ENCODE results near the gene KBTBD8.

The KBTBD8 gene

GRCh38 chr3:67033079-67033478, 35.0 kb downstream of the KBTBD8 start:
- DNase-seq (ENCODE audit: low read depth in 2 of 3, low spot score in 1 of 3), result no peak

GRCh38 chr3:67034371-67034770, 36.3 kb downstream of the KBTBD8 start:
- no peak for DNase-seq (ENCODE audit: low read depth in 2 of 3, low spot score in 1 of 3)

GRCh38 chr3:67037615-67038014, 39.5 kb downstream of the KBTBD8 start:
- no peak for DNase-seq (ENCODE audit: low read depth in 2 of 3, low spot score in 1 of 3)

- DNase-seq (ENCODE audit: low read depth in 2 of 3, low spot score in 1 of 3), result no peak
Measured at GRCh38 chr3:67044295-67044694, 46.2 kb downstream of the KBTBD8 start.

- DNase-seq (ENCODE audit: low read depth in 2 of 3, low spot score in 1 of 3), result no peak
Measured at GRCh38 chr3:67044955-67045354, 46.8 kb downstream of the KBTBD8 start.

- DNase-seq (ENCODE audit: low read depth in 2 of 3, low spot score in 1 of 3), result no peak
Measured at GRCh38 chr3:67045711-67046465, 47.8 kb downstream of the KBTBD8 start.

GRCh38 chr3:67047051-67047450, 48.9 kb downstream of the KBTBD8 start:
- no peak for DNase-seq (ENCODE audit: low read depth in 2 of 3, low spot score in 1 of 3)

GRCh38 chr3:67048067-67048714, 50.1 kb downstream of the KBTBD8 start:
- no peak for DNase-seq (ENCODE audit: low read depth in 2 of 3, low spot score in 1 of 3)

GRCh38 chr3:67048715-67049074, 50.6 kb downstream of the KBTBD8 start:
- no peak for DNase-seq (ENCODE audit: low read depth in 2 of 3, low spot score in 1 of 3)

- no peak for DNase-seq (ENCODE audit: low read depth in 2 of 3, low spot score in 1 of 3)
Measured at GRCh38 chr3:67059443-67059842, 61.3 kb downstream of the KBTBD8 start.

All from stimulated activated CD4-positive, alpha-beta T cell treated with anti-CD3 and anti-CD28 coated beads, Interleukin-12 subunit alpha, Interleukin-12 subunit beta, amount 100 ng/mL, for 48 hours (primary cell).